ENCODE measurements around the gene SLC38A9. TPM values are rescaled to one million over a fixed set of nuclear protein-coding genes. Genes with fewer than 3 reads are reported as not detected.

SLC38A9 gene
- total and polyA plus RNA-seq, 9 of the 15 experiments (the other 6 are each of a cell fraction or from before 2014, with no cell fraction given), result 14.0 to 34.5 (median 20.7) TPM

DNA sequence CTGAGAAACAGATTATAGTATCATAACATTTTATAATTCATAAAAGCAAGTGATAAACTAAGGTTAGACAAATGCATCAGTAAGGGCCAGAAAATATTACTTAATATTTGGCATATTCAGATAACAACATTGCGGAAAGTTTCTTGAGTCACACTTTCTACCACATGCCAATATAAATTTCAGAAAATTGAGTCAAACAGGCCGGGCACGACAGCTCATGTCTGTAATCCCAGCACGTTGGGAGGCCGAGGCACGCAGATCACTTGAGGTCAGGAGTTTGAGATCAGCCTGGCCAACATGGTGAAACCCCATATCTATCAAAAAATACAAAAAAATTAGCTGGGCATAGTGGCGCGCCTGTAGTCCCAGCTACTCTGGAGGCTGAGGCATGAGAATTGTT, 47.1 kb downstream of the SLC38A9 start (continued):
- TF ChIP-seq, protein P1, sequence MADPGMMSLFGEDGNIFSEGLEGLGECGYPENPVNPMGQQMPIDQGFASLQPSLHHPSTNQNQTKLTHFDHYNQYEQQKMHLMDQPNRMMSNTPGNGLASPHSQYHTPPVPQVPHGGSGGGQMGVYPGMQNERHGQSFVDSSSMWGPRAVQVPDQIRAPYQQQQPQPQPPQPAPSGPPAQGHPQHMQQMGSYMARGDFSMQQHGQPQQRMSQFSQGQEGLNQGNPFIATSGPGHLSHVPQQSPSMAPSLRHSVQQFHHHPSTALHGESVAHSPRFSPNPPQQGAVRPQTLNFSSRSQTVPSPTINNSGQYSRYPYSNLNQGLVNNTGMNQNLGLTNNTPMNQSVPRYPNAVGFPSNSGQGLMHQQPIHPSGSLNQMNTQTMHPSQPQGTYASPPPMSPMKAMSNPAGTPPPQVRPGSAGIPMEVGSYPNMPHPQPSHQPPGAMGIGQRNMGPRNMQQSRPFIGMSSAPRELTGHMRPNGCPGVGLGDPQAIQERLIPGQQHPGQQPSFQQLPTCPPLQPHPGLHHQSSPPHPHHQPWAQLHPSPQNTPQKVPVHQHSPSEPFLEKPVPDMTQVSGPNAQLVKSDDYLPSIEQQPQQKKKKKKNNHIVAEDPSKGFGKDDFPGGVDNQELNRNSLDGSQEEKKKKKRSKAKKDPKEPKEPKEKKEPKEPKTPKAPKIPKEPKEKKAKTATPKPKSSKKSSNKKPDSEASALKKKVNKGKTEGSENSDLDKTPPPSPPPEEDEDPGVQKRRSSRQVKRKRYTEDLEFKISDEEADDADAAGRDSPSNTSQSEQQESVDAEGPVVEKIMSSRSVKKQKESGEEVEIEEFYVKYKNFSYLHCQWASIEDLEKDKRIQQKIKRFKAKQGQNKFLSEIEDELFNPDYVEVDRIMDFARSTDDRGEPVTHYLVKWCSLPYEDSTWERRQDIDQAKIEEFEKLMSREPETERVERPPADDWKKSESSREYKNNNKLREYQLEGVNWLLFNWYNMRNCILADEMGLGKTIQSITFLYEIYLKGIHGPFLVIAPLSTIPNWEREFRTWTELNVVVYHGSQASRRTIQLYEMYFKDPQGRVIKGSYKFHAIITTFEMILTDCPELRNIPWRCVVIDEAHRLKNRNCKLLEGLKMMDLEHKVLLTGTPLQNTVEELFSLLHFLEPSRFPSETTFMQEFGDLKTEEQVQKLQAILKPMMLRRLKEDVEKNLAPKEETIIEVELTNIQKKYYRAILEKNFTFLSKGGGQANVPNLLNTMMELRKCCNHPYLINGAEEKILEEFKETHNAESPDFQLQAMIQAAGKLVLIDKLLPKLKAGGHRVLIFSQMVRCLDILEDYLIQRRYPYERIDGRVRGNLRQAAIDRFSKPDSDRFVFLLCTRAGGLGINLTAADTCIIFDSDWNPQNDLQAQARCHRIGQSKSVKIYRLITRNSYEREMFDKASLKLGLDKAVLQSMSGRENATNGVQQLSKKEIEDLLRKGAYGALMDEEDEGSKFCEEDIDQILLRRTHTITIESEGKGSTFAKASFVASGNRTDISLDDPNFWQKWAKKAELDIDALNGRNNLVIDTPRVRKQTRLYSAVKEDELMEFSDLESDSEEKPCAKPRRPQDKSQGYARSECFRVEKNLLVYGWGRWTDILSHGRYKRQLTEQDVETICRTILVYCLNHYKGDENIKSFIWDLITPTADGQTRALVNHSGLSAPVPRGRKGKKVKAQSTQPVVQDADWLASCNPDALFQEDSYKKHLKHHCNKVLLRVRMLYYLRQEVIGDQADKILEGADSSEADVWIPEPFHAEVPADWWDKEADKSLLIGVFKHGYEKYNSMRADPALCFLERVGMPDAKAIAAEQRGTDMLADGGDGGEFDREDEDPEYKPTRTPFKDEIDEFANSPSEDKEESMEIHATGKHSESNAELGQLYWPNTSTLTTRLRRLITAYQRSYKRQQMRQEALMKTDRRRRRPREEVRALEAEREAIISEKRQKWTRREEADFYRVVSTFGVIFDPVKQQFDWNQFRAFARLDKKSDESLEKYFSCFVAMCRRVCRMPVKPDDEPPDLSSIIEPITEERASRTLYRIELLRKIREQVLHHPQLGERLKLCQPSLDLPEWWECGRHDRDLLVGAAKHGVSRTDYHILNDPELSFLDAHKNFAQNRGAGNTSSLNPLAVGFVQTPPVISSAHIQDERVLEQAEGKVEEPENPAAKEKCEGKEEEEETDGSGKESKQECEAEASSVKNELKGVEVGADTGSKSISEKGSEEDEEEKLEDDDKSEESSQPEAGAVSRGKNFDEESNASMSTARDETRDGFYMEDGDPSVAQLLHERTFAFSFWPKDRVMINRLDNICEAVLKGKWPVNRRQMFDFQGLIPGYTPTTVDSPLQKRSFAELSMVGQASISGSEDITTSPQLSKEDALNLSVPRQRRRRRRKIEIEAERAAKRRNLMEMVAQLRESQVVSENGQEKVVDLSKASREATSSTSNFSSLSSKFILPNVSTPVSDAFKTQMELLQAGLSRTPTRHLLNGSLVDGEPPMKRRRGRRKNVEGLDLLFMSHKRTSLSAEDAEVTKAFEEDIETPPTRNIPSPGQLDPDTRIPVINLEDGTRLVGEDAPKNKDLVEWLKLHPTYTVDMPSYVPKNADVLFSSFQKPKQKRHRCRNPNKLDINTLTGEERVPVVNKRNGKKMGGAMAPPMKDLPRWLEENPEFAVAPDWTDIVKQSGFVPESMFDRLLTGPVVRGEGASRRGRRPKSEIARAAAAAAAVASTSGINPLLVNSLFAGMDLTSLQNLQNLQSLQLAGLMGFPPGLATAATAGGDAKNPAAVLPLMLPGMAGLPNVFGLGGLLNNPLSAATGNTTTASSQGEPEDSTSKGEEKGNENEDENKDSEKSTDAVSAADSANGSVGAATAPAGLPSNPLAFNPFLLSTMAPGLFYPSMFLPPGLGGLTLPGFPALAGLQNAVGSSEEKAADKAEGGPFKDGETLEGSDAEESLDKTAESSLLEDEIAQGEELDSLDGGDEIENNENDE (IDR thresholded peaks at IDR 0.05; ENCODE audit: low read depth, low read length), result no peak
